Fibroblast of skin of left biceps (primary cell): ENCODE data around the gene MT4.

Source experiments
- DNase-seq, 2 experiments: peaks; one replicate each; pipeline ENCODE4 v3.0.0-alpha.2; 2013; ENCODE audit warnings: low read depth in 2 of 2

Gene MT4

DNA sequence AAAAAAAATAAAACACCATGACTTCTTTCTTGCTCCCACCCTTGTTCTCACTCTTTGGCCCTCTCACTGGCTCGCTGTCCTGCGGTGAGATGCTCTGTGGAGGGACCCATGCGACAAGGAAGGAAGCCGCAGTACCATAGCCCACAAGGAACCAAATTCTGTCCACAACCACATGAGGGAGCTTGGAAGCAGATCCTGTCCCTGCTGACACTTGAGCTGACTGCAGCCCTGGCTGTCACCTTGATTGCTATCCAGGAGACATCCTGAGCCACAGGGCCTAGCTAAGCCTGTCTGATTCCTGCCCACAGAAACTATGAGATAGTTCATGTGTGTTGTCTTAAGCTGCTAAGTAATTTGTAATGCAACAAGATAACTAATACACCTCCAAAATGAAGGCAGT lies 38.7 kb downstream of the MT4 start:
- DNase-seq = no peak

DNA sequence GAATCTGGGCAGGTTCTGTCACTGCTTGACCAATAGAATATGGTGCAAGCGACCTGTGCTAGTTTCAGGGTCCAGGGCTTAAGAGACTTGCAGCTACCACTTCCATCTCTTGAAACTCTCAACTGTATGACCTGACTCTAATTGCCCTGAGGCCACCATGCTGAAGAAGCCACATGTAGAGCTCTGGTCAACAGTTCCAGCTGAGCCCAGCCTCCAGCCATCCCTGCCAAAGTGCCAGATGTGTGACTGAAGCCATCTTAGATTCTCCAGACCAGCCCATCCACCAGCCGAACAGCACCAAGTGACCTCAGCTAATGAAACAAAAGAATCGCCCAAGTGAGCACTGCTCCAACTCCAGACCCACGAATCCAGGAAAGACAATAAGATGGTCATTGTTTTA lies 40.1 kb downstream of the MT4 start:
- DNase-seq = no peak

DNA sequence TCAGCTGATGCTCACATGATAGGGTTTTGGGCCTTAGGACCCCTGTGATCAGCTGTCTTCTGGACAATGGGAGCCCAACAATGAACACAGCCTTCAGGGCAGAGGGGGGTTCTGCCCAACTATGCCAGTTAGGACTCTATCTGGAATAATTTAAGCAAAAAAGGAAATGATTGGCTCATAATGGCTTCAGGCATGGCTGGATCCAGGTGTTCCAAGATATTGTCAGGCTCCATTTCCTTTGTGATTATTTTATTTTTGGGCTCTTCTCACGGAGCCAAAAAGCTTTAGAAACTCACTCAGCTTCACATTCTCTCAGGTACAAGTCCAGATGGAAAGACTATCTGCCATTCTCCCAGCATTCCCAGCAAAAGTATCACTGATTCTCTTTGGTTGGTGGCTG lies 40.6 kb downstream of the MT4 start:
- DNase-seq = no peak

DNA sequence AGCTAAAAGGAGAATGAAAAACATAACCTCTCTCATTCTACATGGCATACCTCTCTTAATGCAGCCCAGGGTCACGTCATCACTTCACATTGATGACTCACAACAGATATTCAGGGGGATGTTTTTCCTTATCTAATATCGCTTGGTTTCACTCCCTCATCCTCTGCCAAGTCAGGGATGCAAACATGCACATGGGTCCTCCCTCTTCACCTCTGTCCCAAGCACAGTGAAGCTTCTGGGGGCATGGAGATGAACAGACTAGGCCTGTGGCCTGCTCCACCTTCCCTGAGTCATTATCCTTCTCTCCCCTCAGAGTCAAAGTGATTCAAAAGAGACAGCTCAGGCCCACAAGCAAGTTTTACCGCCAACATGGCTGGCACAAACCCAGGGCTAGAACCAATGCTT lies 41.2 kb downstream of the MT4 start:
- DNase-seq = no peak

DNA sequence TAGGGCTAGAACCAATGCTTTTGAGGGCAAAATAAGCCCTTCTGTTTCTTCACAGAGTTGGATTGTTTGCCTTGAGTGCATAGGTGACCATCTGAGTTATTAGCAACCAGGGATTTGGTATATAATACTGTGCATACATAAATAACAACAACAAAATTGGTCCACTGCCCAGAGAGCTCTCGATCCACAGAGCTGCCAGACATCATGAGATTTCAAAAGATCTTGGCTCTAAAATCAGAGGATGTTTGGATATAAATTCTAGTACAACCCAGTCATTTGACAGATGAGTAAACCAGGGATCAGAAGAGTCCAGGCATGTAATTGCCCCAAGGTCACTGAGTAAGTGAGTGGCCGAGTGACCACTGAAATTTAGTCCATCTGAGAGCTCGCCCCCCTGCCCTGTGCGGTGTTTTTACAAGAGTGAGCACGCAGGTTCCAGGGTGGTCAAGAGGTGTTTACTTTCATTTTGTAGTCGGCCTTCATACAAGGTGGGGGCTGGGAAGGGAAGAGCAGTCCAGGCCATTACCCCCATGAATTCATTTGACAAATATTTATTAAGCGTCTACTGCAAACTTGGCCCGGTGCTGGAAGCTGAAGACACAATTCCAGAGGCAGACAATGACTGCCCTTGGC lies 41.7 kb downstream of the MT4 start:
- no peak for DNase-seq

DNA sequence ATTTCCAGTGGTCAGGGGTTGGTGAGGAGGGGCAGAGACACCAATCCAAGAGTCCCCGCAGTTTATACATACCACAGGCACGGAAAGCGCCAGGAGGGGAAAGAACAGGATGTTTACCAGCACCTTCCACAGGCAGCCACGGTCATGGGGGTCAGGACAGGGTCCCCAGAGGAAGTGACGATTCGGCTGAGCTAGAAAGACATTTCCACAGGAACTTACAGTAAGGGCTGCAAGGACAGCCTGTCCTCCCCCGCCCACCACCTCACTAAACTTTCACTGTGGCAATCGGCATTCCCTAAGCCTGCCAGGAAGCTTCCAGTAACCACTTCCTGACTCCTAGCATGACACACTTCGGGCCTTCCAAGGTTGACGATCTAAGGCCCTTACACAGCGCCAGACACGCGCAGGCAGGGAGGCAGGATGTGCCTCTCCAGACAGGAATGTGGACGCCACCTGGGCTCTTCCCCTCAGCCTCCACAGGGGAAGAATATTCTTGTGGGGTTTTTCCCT lies 42.3 kb downstream of the MT4 start:
- DNase-seq = peak; percentile 91 to 92

DNA sequence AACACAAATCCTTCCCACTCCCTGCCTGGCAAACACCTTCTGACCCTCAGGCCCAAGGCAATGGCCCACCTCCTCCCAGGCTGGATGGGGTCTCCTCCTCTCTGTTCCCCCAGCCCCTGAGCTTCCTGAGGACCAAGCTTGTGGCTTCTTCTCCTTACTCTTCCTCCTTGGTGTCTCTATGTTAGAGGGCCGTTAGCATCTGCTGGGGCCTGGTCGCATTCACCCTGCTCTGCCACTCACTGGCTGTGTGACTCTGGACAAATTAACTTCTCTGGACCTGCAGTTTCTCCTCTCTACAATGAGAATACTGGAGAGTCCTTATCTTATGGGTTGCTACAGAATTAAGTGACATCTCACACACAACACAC lies 42.8 kb downstream of the MT4 start:
- no peak for DNase-seq

DNA sequence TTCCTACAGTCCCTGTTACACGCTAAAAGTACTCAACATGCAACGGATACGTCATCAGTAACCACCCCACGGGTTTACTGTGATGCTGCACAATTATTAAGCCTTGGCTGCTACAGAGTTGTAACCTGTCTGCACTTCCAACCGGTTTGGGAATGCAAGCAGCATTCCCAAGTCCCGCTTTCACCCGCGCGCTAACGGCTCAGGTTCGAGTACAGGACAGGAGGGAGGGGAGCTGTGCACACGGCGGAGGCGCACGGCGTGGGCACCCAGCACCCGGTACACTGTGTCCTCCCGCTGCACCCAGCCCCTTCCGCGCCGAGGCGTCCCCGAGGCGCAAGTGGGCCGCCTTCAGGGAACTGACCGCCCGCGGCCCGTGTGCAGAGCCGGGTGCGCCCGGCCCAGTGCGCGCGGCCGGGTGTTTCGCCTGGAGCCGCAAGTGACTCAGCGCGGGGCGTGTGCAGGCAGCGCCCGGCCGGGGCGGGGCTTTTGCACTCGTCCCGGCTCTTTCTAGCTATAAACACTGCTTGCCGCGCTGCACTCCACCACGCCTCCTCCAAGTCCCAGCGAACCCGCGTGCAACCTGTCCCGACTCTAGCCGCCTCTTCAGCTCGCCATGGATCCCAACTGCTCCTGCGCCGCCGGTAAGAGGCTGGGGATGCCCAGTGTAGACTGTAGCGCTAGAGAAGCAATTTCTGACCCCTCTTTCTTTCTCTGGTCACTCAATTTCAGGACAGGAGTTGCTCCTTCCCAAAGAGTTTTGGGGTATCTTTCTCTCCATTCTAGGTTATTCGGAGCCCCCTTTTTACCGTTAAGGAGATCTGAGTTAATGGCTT lies 43.4 kb downstream of the MT4 start, which contains the start of gene MT2A:
Gene MT2A (plus strand): TSS at position 542 of the 833 bp plus-strand sequence. CDS start 72 bp downstream, at position 614.
- peak; percentile 82 to 86 for DNase-seq

DNA sequence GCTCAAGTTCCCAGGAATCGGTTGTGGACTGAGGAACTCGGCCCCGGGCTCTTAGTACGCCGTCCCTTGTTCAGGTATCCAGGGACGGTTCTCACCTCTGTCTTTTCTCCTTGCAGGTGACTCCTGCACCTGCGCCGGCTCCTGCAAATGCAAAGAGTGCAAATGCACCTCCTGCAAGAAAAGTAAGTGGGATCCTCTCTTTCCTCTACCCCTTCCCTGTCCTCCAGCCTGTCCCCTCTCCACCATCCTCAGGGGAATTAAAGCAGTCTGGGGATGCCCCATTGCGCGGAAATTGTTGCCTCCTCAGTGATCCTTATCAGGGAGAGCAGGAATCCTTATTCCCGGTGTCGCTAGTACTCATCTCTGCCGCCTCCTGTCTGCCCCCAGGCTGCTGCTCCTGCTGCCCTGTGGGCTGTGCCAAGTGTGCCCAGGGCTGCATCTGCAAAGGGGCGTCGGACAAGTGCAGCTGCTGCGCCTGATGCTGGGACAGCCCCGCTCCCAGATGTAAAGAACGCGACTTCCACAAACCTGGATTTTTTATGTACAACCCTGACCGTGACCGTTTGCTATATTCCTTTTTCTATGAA lies 44.1 kb downstream of the MT4 start:
- no peak for DNase-seq

DNA sequence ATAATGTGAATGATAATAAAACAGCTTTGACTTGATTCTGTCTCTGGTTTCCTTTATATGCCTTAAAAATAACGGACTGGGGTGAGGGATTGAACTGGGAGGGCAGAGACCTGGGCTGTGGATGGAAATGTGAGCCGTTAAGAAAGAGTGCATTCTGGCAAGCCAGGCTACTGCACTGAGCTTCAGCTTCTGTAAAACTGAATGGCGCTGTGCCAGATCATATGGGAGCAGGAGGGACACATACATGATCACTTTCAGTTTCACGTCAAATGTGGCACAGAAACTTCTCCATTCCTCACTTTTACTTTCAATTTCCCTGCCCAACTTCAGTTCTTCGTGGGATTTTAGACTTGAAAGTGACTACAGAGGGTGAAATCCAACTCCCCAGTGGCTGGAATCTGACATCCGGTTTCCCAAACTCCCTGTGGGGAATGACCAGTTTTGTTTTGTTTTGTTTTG lies 44.6 kb downstream of the MT4 start:
- peak in 1 of 2 experiments; percentile 39 for DNase-seq

DNA sequence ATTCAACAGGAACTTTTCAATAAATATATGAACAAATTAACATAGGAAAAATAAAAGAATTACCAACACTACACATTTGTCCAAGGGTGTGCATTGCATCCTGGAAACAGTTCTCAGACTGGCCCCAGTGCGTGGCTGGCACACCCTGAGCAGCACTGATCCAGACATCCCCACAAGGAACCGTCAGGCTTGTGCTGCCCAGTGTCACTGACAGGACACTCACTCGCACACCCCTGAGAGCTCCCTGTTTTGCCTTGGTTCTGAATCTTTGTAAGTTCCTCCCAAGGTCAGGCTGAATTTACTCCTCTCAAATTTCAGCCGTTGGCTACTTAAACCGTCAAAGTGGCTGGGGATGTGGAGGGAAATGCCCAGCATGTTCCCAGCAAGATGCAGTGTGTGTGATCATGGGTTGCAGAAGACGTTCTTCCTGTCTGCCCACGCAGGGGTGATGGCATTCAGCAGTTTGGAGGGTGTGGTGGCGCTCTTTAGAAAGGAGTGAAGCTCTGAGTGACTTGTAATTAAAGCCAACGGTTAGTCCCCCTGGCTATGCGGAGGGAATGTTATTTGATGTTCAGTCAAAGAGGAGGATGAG lies 45.2 kb downstream of the MT4 start:
- no peak for DNase-seq

DNA sequence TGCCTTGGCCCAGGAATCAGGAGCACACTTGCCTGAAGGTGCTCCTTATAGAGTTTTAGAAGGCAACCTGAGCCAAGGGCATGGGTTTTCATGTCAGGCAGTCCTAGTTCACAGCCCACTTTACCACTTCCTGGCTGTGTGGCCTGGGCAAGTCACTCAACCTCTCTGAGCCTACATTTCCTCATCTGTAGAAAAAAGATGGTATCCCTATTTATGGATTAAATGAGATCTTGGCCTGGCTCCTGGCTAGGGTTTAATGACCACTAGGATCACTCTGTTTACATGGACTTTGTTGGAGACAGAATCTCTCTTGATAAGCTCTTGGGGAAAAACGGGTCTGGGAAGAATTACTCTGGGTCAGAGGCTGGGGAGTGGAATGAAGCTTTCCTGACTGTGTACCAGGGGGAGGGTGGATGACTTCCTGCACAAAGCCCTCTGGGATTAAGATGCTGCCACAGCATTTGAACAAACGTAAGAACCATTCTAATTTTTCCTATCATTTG lies 45.8 kb downstream of the MT4 start:
- DNase-seq = no peak

DNA sequence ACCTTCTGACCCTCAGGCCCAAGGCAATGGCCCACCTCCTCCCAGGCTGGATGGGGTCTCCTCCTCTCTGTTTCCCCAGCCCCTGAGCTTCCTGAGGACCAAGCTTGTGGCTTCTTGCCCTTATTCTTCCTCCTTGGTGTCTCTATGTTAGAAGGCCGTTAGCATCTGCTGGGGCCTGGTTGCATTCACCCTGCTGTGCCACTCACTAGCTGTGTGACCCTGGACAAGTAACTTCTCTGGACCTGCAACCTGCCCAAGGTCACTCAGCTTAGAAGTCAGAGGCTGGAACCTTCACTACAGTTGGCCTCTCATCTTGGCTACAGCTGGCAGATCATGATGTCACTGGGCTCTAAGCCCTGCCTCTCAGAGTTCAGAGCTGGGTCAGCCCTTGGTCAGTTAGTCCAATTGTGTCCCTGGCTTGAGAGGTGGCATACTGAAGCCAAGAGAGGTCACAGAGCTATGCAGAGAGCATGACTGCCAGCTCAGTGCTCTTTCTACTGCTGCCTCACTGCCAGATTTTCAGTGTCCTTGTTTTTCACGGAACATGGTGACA lies 46.5 kb downstream of the MT4 start:
- DNase-seq = no peak

DNA sequence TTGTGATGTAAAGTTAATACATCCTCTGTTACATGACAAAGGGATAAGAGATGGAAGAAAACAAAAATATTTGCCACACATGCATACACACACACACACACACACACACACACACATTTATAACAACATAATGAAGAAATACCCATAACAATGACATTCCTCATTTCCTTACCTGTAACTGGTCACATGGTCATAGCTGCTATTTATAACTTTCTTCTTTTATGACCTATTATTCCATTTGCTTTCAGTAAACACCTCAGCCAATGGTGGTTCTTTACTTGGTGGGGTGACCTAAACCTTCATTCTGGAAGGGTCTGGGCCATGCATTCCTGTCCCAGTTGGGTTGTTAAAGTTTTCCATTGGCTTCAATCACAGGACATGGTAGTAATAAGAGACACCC lies 48.8 kb downstream of the MT4 start:
- DNase-seq = no peak

DNA sequence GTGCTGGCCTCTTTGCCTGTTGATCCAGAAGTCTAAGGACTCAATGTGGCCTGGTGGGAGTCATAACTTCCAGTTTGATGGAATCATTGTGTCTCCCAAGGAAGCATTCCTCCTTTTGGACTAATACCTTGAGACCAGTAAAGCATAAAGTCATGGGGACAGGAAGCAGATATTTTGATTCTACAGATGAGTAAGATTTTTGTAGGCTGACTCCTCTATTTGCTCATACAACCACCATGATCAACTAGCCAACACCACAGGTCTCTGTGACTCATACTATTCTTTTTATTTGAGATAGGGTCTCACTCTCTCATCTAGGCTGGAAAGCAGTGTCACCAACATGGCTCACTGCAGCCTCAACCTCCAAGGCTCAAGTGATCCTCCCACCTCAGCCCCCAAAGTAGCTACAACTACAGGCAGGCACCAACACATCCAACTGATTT lies 49.7 kb downstream of the MT4 start:
- DNase-seq = no peak

DNA sequence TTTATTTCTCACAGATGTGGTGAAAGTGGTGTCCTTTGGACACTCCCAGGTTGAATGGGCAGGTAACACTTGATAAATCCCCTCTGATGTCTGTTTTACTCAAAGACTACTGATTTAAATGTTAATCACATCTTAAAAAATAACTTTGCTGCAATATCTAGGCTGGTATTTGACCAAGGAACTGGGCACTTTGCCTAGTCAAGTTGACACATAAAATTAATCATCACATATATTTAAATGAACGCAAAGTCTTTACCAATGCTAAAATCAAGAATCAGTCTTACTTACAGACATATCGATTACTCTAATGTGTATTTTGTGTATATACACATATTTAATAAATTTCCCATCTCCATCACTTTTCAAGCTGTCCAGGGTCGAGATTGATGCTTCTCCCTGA lies 50.5 kb downstream of the MT4 start:
- DNase-seq = no peak

DNA sequence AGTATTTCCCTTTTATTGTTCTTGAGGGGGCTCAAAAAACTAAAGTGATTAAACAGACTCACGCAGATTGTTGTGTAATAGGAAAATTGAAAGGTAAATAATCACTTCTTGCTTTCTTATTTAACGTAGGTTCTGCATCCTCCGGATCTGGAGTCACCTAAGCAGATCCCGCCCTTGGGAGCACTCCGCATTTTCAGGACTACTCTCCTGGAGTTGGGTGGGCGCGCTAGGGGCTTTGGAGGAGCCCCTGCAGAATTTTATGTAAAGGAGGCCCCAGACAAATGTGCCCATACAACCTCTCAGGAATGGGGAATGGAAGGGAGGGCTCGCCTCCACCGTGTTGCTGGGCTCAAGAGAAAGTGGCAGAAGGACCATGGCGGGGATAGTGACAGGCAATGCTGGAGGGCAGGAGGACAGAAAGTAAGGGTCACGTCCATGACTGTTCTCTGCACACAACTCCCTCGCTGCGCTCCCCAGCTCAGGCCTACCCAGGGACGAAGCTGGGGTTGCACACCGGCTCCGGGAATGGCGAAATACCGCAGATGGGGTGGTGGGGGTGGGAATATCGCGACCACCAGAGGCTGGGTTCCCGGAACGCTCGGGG lies 51.8 kb downstream of the MT4 start:
- no peak for DNase-seq

DNA sequence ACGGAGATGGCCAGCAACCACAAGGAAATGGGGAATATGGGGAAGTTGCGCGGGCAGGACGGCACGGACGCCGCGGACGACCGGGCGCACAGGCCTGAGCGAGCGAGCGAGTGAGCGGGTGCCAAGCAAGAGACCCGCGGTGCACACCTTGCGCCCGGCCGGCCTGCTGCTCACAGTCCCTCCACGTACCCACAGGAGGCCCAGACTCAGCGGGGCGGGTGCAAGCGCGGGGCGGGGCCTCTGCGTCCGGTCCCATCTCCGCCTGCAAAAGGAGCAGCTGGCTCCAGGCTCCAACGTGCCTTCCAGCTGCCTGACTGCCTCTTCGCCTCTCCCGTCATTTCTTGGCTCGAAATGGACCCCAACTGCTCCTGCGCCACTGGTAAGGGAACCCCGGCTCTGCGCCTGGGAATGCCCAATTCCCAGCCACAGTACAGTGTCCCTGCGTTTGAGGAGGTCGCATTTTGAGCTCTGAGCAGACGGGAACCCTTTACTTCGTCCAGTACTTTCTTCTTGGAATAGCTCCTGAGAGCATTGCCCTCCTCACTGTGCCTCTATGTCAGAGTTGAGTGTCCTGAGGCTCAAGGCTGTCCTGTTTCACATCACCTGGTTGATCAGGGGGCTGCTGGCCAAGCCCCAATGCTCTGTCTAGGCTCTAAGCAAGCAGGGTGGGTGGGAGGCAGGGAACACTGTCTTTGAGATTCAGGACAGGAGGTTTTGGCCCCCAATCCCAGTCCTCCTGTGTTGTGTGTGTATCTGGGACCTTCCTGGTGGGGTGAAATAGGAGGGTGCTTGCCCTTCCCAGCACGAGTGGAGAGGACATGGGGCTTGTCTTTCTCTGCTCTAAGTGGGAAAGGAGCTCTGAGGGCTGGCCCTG lies 52.6 kb downstream of the MT4 start:
- DNase-seq = no peak

DNA sequence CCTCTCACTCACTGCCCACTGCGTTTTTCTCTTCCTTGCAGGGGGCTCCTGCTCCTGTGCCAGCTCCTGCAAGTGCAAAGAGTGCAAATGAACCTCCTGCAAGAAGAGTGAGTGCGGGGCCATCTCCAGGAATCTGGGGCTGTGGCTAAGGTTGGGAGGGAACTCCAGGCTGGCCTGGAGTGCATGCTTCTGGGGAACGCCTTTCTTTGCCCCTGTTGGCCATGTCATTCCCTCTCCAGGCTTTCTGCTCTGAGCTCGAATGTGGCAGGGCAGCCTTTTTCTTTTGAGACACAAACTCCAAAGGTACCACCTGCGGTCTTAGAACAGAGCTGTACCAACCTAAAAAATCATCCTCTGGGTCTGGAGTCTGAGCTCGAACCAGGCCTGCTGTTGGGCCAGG lies 53.3 kb downstream of the MT4 start:
- no peak for DNase-seq
